ENCODE measurements around the gene TMEFF2. TPM values are rescaled to one million over a fixed set of nuclear protein-coding genes. Genes with fewer than 3 reads are reported as not detected.

The TMEFF2 gene
- total RNA-seq, 1 experiment from 2014 or later, result not detected

GRCh38 chr2:191965733-191966132 lies 229.0 kb downstream of the TMEFF2 start:
- no TSS peak for BruUV-seq (replicated peaks)
- Mint-ChIP-seq H3K27ac (ENCODE audit: unreplicated experiment) (no peak overlapping the region), H3K36me3 (ENCODE audit: insufficient read depth, unreplicated experiment) (no peaks in the 10 kb centered on the region), H3K9me3 (ENCODE audit: low read depth, unreplicated experiment) (peaks cover 5% of the 10 kb centered on the region), H3K27me3 (ENCODE audit: unreplicated experiment) (no peaks in the 10 kb centered on the region), H3K4me3 (ENCODE audit: low read depth, unreplicated experiment) (no peak overlapping the region), H3K4me1 (ENCODE audit: low read depth, unreplicated experiment) (peaks cover under 1% of the 10 kb centered on the region)
- DNase-seq, result no peak
- CTCF ChIA-PET, result no interaction called here
- TF ChIP-seq, protein P1, sequence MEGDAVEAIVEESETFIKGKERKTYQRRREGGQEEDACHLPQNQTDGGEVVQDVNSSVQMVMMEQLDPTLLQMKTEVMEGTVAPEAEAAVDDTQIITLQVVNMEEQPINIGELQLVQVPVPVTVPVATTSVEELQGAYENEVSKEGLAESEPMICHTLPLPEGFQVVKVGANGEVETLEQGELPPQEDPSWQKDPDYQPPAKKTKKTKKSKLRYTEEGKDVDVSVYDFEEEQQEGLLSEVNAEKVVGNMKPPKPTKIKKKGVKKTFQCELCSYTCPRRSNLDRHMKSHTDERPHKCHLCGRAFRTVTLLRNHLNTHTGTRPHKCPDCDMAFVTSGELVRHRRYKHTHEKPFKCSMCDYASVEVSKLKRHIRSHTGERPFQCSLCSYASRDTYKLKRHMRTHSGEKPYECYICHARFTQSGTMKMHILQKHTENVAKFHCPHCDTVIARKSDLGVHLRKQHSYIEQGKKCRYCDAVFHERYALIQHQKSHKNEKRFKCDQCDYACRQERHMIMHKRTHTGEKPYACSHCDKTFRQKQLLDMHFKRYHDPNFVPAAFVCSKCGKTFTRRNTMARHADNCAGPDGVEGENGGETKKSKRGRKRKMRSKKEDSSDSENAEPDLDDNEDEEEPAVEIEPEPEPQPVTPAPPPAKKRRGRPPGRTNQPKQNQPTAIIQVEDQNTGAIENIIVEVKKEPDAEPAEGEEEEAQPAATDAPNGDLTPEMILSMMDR (IDR thresholded peaks at IDR 0.05; ENCODE audit: unreplicated experiment), result no peak
- intact Hi-C loops (cut with micrococcal nuclease; ENCODE audit: unreplicated experiment), result no loop called here

- Mint-ChIP-seq H3K9me3 (ENCODE audit: low read depth, unreplicated experiment) (peaks cover 5% of the 10 kb centered on the region), H3K36me3 (ENCODE audit: insufficient read depth, unreplicated experiment) (no peaks in the 10 kb centered on the region), H3K4me3 (ENCODE audit: low read depth, unreplicated experiment) (no peak overlapping the region), H3K27ac (ENCODE audit: unreplicated experiment) (no peak overlapping the region), H3K27me3 (ENCODE audit: unreplicated experiment) (no peaks in the 10 kb centered on the region), H3K4me1 (ENCODE audit: low read depth, unreplicated experiment) (no peaks in the 10 kb centered on the region)
- TF ChIP-seq, protein P1 (IDR thresholded peaks at IDR 0.05; ENCODE audit: unreplicated experiment), result no peak
- no peak for DNase-seq
- no TSS peak for BruUV-seq (replicated peaks)
- CTCF ChIA-PET, result no interaction called here
- intact Hi-C loops (cut with micrococcal nuclease; ENCODE audit: unreplicated experiment), result no loop called here
Measured at GRCh38 chr2:191961556-191961955, 233.2 kb downstream of the TMEFF2 start.

DNA sequence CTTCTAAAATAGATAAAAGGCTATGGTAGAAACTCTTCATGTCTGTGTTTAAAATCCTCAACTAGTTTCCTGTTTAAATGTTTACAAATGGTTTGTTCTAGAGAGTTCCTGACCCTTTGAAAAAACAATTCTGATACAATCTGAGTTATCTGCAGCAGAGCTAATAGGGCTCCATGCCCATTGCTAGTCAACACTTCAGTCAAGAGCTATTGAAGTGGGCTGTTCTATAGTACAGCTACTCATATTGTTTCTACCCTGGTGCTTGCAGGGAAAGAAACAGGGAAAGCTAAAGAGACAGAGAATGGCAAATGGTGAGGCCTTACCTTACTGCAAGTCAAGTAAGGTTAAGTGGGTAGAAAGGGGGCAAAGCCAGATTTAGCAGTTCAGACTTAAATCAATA lies 235.5 kb downstream of the TMEFF2 start:
- Mint-ChIP-seq H3K27me3 (ENCODE audit: unreplicated experiment) (no peaks in the 10 kb centered on the region), H3K36me3 (ENCODE audit: insufficient read depth, unreplicated experiment) (no peaks in the 10 kb centered on the region), H3K27ac (ENCODE audit: unreplicated experiment) (no peak overlapping the region), H3K9me3 (ENCODE audit: low read depth, unreplicated experiment) (no peaks in the 10 kb centered on the region), H3K4me3 (ENCODE audit: low read depth, unreplicated experiment) (no peak overlapping the region), H3K4me1 (ENCODE audit: low read depth, unreplicated experiment) (no peaks in the 10 kb centered on the region)
- DNase-seq, result no peak
- intact Hi-C loops (cut with micrococcal nuclease; ENCODE audit: unreplicated experiment), result no loop called here
- TF ChIP-seq, protein P1 (IDR thresholded peaks at IDR 0.05; ENCODE audit: unreplicated experiment), result no peak
- BruUV-seq (replicated peaks), result no TSS peak
- CTCF ChIA-PET, result interaction anchor here (0.5 kb wide), 1 partner anchor 381 kb away, joined by 4 read pairs; no protein-coding TSS in a partner anchor

- no peaks in the 10 kb centered on the region for H3K9me3 Mint-ChIP-seq (ENCODE audit: low read depth, unreplicated experiment)
- intact Hi-C loops (cut with micrococcal nuclease; ENCODE audit: unreplicated experiment), result no loop called here
- H3K4me1 Mint-ChIP-seq (ENCODE audit: low read depth, unreplicated experiment), result no peaks in the 10 kb centered on the region
- no peak overlapping the region for H3K4me3 Mint-ChIP-seq (ENCODE audit: low read depth, unreplicated experiment)
- TF ChIP-seq, protein P1 (IDR thresholded peaks at IDR 0.05; ENCODE audit: unreplicated experiment), result no peak
- no peak for DNase-seq
- H3K27ac Mint-ChIP-seq (ENCODE audit: unreplicated experiment), result no peak overlapping the region
- CTCF ChIA-PET, result no interaction called here
- no peaks in the 10 kb centered on the region for H3K27me3 Mint-ChIP-seq (ENCODE audit: unreplicated experiment)
- no TSS peak for BruUV-seq (replicated peaks)
- no peaks in the 10 kb centered on the region for H3K36me3 Mint-ChIP-seq (ENCODE audit: insufficient read depth, unreplicated experiment)
Measured at GRCh38 chr2:191957996-191958860, 236.5 kb downstream of the TMEFF2 start.
